Lung (tissue), 12 donors: ENCODE measurements around the gene ZRANB1. TPM values are rescaled to one million over a fixed set of nuclear protein-coding genes. Genes with fewer than 3 reads are reported as not detected.

Experiments used
- ATAC-seq: fragments of 200-7000 bp; cut with Tn5 transposase; one replicate; pipeline ENCODE4 v1.9.1; 2020; ENCODE audit warnings: moderate number of reproducible peaks; ENCODE audit not compliant: insufficient read depth, low FRiP score
- DNase-seq, 3 donors: peaks; one replicate each; pipeline ENCODE4 v3.0.0-alpha.2; 2013 to 2017
- H3K27ac ChIP-seq, 2 donors: one replicate each; pipeline ENCODE4 v1.5.1; 2013; ENCODE audit warnings: mild to moderate bottlenecking in 2 of 2, moderate library complexity in 2 of 2, control low read depth in 1 of 2, inconsistent platforms in 1 of 2, low read depth in 1 of 2, low read length in 1 of 2
- H3K27me3 ChIP-seq, 3 donors: one replicate each; pipeline ENCODE4 v1.5.1; 2013; ENCODE audit warnings: low read length in 2 of 3; ENCODE audit not compliant: control insufficient read depth in 3 of 3, insufficient read depth in 3 of 3
- H3K36me3 ChIP-seq, 4 donors: one replicate each; pipeline ENCODE4 v1.5.1; 2013; ENCODE audit warnings: low read length in 4 of 4, mild to moderate bottlenecking in 1 of 4, moderate library complexity in 1 of 4; ENCODE audit not compliant: control insufficient read depth in 4 of 4, insufficient read depth in 4 of 4
- H3K4me1 ChIP-seq, 5 donors: one replicate each; pipeline ENCODE4 v1.5.1; 2013; ENCODE audit warnings: low read length in 5 of 5, mild to moderate bottlenecking in 2 of 5, moderate library complexity in 1 of 5; ENCODE audit not compliant: control insufficient read depth in 5 of 5, insufficient read depth in 5 of 5
- H3K4me3 ChIP-seq: one replicate; pipeline ENCODE4 v1.5.1; 2013; ENCODE audit warnings: mild to moderate bottlenecking, control low read depth, moderate library complexity
- H3K9ac ChIP-seq, 2 donors: one replicate each; pipeline ENCODE4 v1.5.1; 2013; ENCODE audit warnings: low read length in 2 of 2, control low read depth in 1 of 2; ENCODE audit not compliant: insufficient read depth in 1 of 2
- H3K9me3 ChIP-seq, 4 donors: one replicate each; pipeline ENCODE4 v1.5.1; 2013; ENCODE audit warnings: low read length in 3 of 4, mild to moderate bottlenecking in 1 of 4, moderate library complexity in 1 of 4; ENCODE audit not compliant: control insufficient read depth in 4 of 4, insufficient read depth in 3 of 4
- CTCF ChIP-seq: IDR thresholded peaks from 2 replicates; pipeline ENCODE4 v1.5.1; 2012; ENCODE audit warnings: mild to moderate bottlenecking; ENCODE audit errors: control extremely low read depth, extremely low read depth
- WGBS, 2 donors: extraction: QIAGEN DNeasy Blood & Tissue Kit; methylation state at CpG; one replicate each; pipeline ENCODE4 v1.1.7; 2013; 5-methylcytosine and 5-hydroxymethylcytosine counted together
- polyA plus RNA-seq, 2 donors: library from polyadenylated mRNA; stranded (reverse); fragments of 200-250 nt; gene quantifications; one replicate each; pipeline ENCODE4 v1.2.1, GENCODE V29; 2013
- total RNA-seq, 2 donors: library from RNA; depleted of rRNA in 1 of 2; stranded (reverse); fragments of >200 nt in 1 of 2; gene quantifications; one replicate each; pipeline ENCODE4 v1.2.1, GENCODE V29; 2014 to 2021
- donor health status: control.
- donor health status: control.
- donor health status: Bipolar disorder and iron deficiency.
- donor health status: healthy.
- donor health status: DM: yes; HTN: yes; CAD: no.

Gene ZRANB1
- total and polyA plus RNA-seq, 4 donors, result 6.3 to 45.5 (median 10.8) TPM

GRCh38 chr10:124926548-124926947 is 15.4 kb upstream of the ZRANB1 start:
- 88 to 93% methylated on average over 5 of the region's 5 CpGs for WGBS, 2 donors
- no peak overlapping the region for H3K4me3 ChIP-seq
- ATAC-seq (no peak), DNase-seq (no peak)
- TF ChIP-seq CTCF, result no peak
- peaks cover 0 to 5% (median 2%) of the 10 kb centered on the region in 4 donors for H3K36me3 ChIP-seq
- peaks cover 0 to under 1% (median 0%) of the 10 kb centered on the region in 4 donors for H3K9me3 ChIP-seq
- no peak overlapping the region for H3K27ac ChIP-seq
- H3K27me3 ChIP-seq, result no peaks in the 10 kb centered on the region
- no peak overlapping the region for H3K9ac ChIP-seq
- peaks cover 0 to 20% (median 0%) of the 10 kb centered on the region in 5 donors for H3K4me1 ChIP-seq

GRCh38 chr10:124928087-124928486 is 13.8 kb upstream of the ZRANB1 start:
- peaks cover 0 to 15% (median 0%) of the 10 kb centered on the region in 5 donors for H3K4me1 ChIP-seq
- H3K36me3 ChIP-seq, result peaks cover 0 to 9% (median 1%) of the 10 kb centered on the region in 4 donors
- TF ChIP-seq CTCF, result no peak
- no peak overlapping the region for H3K27ac ChIP-seq
- H3K9ac ChIP-seq, result no peak overlapping the region
- no peak overlapping the region for H3K4me3 ChIP-seq
- WGBS, 2 donors, result 94 to 95% methylated on average over 7 of the region's 7 CpGs
- ATAC-seq (no peak), DNase-seq (no peak)
- H3K27me3 ChIP-seq, result no peaks in the 10 kb centered on the region
- peaks cover 0 to 4% (median 0%) of the 10 kb centered on the region in 4 donors for H3K9me3 ChIP-seq

GRCh38 chr10:124928545-124928944 is 13.4 kb upstream of the ZRANB1 start:
- peaks cover 0 to 4% (median 0%) of the 10 kb centered on the region in 4 donors for H3K9me3 ChIP-seq
- no peak overlapping the region for H3K4me3 ChIP-seq
- H3K27me3 ChIP-seq, result no peaks in the 10 kb centered on the region
- no peak for ATAC-seq
- DNase-seq, result no peak
- no peak overlapping the region for H3K27ac ChIP-seq
- no peak overlapping the region for H3K9ac ChIP-seq
- peaks cover 0 to 9% (median 1%) of the 10 kb centered on the region in 4 donors for H3K36me3 ChIP-seq
- no peak for TF ChIP-seq CTCF
- WGBS, 2 donors, result 96 to 98% methylated on average over 3 of the region's 3 CpGs
- peaks cover 0 to 17% (median 0%) of the 10 kb centered on the region in 5 donors for H3K4me1 ChIP-seq

GRCh38 chr10:124935946-124936345 is 6.0 kb upstream of the ZRANB1 start:
- no peak for TF ChIP-seq CTCF
- peaks cover 0 to 21% (median 0%) of the 10 kb centered on the region in 5 donors for H3K4me1 ChIP-seq
- H3K9me3 ChIP-seq, result peaks cover 0 to 4% (median 0%) of the 10 kb centered on the region in 4 donors
- DNase-seq (no peak), ATAC-seq (no peak)
- peaks cover 0 to 9% (median 1%) of the 10 kb centered on the region in 4 donors for H3K36me3 ChIP-seq
- H3K27me3 ChIP-seq, result no peaks in the 10 kb centered on the region
- H3K27ac ChIP-seq, result no peak overlapping the region
- no peak overlapping the region for H3K9ac ChIP-seq
- 76 to 79% methylated on average over 2 of the region's 2 CpGs for whole genome bisulfite sequencing, 2 donors
- H3K4me3 ChIP-seq, result no peak overlapping the region
